Dermis blood vessel endothelial cell (primary cell): ENCODE results near the gene TMEM239. TPM values are rescaled to one million over a fixed set of nuclear protein-coding genes. Genes with fewer than 3 reads are reported as not detected.
"Not testable (repeated sequence)": the region's sequence is repeated elsewhere in the genome, so short reads cannot be mapped to it uniquely, and the experiment has no call there.

Experiments used
- DNase-seq: peaks from one replicate; pipeline ENCODE4 v3.0.0; 2010
- total RNA-seq: library from RNA; depleted of rRNA; stranded (reverse); fragments of >200 nt; gene quantifications from 2 replicates; pipeline ENCODE4 v1.2.3, GENCODE V29; 2014

Gene TMEM239
- total RNA-seq: not detected in 2 replicates

DNA sequence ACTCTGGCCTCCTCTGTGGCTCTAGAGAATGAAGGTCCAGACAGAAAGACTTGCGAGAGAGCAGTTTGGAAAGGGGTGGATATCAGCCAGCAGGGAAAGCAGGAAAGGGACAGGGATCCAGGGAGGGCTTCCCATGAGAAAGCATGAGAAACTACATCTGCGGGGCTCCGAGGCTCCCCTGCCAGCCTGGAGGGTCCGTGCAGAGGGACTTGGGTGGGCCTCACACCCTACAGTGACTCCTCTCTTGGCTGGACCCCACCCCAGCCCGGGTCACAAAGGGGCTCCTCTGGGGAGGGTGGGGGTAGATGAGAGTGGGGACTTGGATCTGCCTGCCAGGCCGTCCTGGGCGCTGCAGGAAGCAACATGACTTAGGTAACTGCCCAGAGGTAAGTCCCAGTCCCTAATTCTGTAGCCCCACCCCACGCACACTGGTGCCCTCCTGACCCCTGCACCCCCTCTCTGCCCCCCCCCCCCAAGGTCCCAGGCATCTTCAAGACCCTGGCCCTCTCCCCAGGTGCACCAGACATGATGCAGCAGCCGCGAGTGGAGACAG is at the start of gene TMEM239:
TSS of gene TMEM239 (plus strand) at position 335 of the 553 bp plus-strand sequence. CDS start at position 526, 191 bp downstream.
- no peak for DNase-seq

DNA sequence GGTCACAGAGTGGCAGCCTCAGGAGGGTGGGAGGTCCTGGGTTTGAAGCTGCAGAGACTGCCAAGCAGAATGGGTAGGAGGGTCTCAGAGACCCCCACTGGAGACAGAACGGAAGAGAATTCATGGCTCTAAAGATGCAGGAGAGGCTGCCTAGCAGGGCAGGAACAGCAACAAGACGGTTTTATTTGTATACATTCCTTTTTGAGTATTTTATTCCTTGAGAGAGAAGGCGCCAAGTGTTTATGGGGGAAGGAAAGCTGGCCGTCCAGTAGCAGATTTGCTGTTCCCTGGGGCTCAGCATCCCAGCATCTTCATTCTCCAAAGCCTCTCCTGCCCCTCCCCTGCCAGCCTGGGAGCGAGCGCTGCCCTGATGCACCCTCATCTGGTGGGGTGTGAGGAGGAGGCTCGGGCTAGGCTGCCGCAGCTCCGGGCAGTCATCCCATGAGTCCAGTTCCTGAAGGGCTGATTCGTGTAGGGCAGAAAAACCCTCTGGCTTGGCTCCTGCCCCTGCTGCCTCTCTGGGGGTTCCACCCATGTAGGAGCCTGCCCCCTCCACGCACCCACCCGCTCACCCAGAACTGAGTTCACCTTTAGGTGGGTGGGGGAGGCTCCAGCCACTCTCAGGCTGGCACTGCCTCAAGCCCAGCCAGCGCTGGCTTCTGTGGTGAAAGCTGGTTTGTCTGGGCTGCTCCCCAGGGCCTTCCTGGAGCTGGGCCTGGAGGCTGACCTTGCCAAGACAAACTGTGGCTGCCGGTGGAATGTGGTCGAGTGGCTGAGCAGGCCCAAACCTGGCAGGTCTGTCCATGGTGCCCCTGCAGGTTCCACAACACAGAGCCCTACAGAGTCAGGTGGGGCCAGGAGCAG is 48.2 kb upstream of the TMEM239 start:
- peak; percentile 54 for DNase-seq

DNA sequence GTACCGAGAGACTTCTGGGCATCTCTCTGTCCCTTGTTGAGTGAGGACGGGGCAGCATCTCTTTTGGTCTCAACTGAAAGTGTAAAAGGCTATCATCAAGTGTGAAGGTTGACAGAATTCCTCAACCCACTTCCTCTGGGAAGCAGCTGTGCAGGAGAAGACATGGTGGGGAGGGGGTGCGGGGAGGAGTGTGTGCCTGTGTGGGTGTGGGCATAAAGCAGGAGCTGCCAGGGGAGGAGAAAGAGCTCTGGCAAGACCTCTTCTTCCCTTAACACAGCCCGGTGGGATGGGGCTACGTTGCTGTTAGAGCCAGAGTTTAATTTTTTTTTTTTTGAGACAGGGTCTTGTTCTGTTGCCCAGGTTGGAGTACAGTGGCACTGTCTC is 47.5 kb upstream of the TMEM239 start:
- DNase-seq: peak; percentile 32

DNA sequence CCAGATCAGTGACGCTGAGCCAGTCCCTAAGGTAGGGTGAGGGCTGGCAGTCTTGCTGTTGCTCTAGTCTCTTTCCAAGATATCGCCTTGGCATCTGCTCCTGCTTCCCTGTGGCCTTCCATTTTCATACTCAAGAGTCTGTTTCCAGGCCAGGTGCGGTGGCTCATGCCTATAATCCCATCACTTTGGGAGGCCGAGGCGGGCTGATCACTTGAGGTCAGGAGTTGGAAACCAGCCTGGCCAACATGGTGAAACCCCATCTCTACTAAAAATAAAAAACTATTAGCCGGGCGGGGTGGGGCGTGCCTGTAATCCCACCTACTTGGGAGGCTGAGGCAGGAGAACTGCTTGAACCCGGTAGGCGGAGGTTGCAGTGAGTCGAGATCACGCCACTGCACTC is 46.1 kb upstream of the TMEM239 start:
- DNase-seq: not testable (repeated sequence)

DNA sequence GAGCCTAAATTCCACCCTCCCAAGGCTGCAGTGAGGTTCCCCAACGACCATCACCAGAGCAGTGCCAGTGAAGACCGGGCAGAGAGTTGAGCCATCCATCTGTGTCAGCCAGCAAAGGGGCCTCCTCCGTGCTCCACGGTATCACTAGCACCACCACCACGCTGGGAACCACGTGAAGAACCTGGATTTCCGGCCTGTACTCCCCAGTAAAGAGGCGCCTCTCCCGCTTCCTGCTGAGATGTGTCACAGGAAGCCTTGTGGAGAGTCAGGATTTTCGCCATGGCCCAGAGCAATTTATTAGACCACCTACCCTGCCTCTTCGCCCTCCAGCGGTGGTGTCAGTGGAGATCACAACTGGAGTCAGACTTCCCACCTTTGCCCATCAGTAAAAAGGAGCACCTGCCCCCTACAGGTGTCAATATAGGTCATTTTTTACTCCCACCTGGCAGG is 44.5 kb upstream of the TMEM239 start:
- peak; percentile 83 for DNase-seq

DNA sequence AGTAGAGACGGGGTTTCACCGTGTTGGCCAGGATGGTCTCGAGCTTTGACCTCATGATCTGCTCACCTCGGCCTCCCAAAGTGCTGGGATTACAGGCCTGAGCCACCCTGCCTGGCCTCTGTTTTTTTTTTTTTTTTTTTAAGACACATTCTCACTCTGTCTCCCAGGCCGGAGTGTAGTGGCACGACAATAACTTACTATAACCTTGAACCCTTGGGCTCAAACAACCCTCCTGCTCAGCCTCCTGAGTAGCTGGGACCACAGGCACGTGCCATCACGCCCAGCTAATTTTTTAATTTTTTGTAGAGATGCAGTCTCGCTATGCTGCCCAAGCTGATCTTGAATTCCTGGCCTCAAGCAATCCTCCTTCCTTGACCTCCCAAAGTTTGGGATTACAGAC is 42.4 kb upstream of the TMEM239 start:
- no peak for DNase-seq

DNA sequence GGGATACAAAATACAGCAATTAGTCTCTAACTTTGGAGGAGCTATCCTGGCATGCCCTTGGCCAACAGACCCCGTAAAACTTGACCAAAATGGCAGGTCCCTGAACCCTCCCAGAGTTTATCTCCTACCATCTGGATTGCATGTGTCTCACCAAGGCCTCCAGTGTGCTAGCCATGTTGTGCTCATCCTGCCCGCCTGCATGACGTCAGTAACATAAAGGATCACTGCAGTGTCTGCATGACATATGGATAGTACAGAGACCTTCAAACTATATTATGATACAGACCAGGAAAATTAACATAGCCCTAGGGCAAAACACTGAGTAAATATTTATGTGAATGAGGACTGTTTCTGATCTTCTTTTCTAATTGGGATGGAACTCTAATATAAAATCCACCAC is 41.0 kb upstream of the TMEM239 start:
- no peak for DNase-seq

DNA sequence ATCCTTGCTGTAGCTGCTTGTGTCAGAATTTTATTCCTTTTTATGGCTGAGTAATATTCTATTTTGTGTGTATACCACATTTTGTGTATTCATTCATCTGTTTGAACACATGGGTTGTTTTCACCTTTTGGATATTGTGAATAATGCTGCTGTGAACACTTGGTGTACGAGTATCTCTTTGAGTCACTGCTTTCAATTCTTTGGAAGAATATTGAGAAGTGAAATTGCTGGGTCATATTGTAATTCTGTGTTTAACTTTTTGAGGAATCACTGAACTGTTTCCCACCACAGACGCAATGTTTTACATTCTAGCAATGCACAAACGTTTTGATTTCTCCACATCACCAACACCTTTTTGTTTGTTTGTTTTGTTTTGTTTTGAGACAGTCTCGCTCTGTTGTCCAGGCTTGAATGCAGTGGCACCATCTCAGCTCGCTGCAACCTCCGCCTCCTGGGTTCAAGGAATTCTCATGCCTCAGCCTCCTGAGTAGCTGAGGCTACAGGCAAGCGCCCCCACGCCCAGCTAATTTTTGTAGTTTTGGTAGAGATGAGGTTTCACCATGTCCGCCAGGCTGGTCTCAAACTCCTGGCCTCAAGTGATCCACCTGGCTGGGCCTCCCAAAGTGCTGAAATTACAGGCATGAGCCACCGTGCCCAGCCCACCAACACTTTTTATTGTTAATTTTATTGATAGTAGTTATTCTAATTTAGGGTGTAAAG is 37.4 kb upstream of the TMEM239 start:
- DNase-seq: no peak

DNA sequence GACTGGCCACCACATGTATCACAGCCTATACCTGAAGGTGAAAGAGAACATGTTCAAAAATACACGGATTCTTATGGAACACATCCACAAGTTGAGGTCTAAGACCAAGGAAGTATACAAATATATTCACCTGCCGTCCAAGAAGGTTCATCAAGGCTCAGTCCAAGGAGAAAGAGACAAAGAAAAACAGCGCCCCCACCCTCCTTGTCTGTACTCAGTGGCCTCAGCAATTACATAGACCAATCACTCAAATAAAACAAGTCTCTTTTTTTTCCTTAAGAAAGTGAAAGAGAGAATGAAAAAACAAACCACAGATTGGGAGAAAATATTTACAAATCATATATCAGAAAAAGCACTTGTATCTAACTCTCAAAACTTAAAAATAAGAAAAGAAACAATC is 35.2 kb upstream of the TMEM239 start:
- no peak for DNase-seq

DNA sequence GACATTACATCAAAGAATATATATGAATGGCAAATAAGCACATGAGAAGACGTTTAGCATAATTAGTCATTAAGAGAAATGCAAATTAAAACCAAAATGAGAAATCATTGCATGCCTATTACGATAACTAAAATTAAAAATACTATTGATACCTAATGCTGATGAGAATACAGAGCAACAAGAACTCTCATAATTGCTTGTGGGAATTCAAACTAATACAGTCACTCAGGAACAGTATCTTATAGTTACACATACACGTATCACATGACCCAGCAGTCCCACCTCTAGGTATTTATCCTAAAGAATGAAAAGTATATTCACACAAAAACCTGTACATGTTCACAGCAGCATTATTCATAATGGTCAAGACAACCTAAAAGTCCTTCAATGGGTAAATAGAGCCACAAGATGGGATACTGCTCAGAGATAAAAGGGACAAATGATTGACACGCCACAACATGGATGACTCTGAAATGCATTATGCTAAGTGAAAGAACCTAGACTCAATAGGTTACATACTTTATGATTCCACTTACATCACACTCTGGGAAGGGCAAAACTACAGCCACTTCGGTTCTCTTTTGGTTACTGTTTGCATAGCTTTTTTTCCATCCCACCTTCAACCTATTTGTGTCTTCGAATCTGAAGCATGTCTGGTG is 32.1 kb upstream of the TMEM239 start:
- no peak for DNase-seq

DNA sequence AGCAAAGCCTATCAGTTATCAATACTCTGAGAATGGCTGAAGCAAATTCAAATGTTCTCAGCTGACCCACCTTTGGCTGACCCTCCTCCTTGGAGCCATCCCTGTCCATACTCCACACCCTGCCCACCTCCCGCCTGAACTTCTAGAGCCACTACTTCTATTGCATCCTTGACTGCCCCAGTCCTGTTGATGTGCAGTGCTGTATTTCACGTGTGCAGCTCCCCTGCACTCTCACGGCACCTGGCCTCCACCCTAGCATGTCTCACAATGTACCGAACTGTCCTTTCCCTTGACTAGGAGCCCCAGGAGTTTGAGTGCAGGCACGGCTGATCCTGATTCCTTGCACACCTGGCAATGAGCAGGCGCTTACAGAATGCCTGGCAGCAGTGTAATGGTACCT is 22.7 kb upstream of the TMEM239 start:
- DNase-seq: no peak

DNA sequence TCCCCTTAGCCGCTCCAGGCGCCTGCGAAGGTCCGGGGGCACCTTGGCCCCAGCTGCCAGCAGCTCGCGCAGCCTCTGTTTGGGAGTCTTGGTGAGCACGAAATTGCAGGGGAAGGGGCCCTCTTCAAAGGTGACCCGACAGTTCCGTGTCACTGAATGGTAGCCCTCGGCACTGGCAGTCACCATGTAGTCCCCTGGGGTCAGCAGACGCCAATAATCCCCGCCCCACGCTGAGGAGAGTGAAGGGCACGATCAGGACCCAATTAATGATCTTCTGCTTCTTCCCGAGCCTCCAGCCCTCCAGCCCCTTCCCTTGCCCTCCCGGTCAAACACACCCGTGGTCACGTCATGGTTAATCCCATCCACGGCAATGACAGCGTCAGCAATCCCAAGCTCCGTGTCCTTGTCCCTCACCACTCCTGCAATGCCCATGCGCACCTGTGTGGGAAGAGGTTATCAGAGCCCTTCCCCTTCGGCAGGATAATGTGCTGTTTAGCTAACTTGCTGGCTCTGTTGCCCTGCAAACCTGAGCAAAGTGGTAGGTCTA is 21.9 kb upstream of the TMEM239 start:
- DNase-seq: no peak

DNA sequence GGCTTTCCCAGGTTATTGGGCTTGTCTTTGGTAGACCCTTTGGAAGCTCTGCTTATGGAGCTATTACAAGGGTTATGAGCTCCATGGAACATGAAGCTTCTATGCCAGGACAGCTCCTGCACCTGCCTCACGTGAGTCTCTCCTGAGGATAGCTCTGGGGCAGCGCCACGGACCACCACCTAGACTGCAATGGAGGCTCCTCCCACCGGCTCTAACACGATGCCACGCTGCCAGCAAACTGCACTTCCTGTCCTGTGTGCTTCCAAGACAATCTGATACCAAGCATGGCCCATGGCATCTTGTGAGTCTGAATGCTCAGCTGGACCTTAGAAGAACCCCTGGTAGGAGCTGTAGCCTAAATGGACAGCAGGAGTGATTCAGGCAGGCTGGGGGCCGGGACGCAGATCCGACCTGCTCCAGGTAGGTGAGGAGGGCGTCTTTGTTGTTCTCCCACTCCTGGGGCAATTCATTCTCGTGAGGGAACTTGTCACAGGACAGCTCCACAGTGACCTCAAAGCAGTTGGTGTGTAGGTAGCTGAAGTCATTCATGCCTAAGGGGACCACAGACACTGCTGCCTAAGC is 21.2 kb upstream of the TMEM239 start:
- no peak for DNase-seq

DNA sequence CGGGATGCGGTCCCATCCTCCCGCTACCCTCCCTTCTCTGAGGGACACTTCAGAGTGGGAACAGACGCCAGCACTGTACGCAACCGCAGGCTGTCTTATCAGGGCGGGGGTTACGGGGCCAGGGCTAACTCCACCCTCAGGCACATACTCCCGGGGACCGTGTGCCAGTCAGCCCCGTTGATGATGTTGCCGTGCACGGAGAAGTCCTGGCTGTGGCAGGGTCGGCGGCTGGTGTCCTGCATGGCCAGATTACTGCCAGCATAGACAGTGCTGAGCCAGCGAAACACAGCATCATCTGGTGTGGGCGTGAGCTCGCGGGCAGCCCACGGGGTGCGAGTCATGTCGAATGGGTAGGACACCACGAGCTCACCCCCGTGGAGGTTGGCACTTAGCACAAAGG is 20.7 kb upstream of the TMEM239 start:
- DNase-seq: no peak

DNA sequence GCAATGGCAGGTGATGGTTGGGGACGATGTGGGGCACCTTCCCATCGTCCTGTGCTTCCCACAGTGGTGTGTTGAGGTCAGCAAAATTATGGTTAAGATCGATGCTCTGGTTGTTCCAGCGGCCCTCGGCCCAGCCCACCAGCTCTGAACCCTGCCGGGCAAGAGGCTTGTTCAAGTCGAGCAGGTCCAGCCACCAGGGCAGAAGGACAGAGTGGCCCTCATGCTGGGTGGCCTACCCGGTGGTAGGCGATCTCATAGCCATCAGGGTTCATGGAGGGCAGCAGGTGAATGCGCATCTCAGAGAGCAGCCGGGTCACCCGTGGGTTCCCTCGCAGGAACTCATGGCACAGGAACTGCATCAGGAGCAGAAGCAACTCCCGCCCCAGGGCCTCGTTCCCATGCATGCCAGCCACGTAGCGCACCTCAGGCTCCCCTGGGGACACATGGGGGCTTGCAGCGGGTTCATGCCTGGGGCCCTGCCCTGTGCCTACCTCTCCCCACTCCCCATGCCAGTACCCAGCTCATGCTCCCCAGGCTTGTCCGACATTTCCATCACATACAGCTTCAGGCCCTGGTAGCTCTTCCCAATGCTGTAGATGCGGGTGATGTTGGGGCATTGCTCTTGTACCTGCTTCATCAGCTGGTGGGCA is 20.0 kb upstream of the TMEM239 start:
- DNase-seq: no peak

DNA sequence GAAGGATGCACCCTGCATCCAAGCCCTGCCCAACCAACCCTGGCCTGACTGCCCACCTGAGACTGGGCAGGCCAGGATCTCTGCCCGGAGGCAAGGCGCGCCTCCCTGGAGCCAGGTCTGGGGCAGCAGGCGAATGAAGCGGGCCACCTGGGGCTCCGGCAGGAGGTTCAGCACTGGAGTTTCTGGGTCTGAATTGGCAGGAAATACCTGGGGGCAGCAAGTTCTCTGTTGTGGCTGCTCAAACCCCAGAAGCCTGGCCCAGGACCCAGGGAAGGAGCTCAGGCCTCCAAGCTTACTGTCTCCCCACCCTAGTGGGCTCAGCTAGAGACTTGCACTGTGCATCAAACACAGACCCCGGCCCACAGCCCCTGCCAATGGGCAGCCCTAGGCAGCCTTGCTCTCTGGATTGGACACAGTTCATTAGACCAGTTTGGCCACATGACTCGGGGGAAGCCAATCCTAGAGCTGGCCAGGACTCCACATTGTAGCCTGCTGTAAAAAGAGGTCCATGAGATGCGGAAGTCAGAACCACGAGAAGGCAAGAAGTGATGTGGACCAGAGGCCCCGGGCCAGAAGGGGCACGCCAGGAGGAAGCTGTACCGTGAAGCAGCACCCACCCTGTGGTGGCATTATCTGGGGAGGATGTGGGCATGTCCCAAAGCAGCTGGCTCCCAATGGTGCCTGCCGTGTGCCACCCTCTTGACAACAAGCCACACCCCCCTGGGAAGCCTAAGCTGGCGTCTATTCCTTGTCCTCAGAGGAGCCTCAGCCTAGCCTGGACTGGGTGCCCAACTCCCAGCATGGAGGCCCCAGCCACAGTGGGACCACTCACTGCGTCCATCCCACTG is 18.8 kb upstream of the TMEM239 start:
- DNase-seq: no peak

DNA sequence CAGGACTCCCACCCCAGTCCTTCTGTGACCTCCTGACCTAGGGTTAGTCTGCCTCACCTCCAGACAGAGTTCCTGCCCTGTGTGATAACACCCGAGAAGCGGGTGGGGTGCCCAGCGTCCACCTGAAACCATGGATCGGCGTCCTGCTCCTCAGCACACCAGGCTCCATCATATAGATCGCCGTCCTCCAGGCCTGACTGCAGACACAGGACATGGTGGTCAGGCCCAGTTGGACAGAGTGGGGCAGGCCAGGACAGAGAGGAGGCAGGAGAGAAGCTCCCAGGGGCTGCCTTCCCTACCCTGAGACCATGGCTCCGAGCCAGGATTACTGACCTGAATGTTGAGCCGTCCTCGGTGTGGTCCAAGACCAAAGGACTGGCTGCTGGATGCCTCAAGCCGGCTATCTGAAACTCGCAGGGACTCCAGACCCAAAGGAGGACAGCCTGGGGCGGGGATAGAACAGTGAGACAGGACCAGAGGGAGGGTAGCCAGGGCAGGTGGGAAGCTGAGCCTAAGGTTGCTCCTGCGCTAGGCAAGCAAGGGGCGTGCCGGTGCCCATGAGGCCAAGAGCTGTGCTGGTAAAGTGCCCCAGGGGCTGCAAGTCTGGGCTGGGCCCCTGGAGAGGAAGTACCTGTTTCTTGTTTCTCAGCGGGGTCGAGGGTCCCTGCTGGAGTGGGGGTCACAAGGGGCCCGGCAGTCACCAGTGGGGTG is 17.9 kb upstream of the TMEM239 start:
- no peak for DNase-seq

DNA sequence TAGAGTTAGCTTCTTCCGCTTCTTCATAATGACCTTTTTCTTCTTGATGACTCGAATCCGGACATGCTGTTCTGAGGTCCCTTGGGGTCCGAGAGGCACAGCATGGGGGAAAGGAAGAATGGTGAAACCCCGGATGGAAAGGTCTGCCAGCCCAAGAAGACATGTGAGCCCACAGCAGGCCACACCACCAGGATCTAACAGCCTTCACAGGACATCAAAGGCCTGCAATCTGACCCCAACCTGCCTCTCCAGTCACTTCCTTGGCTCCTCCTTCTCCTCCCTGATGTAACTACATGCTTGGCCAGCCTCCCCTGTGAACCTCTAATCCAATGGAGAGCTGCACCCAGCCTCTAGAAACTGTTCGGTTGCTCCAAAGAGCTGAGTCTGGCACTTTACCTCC is 17.4 kb upstream of the TMEM239 start:
- DNase-seq: no peak

DNA sequence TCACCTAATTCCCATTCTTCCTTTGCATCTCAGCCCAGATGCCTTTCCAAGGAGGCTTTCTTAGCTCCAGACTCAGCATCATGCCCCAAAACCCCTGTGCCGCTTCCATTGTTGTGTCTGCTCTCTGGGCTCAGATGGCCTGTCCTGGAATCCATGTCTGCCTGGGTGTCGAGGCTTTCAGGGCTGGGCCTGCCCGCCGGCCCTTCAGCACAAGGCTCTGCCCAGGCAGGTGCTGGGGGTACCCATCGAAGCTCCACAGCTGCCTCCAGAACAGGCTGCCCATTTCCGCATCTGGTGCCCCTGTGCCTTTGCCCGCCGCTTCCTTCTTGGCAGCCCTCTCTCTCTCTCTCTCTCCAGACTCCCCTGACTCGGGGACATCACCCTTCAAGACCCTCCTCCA is 16.9 kb upstream of the TMEM239 start:
- no peak for DNase-seq
